CD4-positive, alpha-beta T cell treated with Interferon alpha-2 for 1 hour (primary cell): ENCODE data around the gene ZSCAN22.
"Not testable (repeated sequence)": the region's sequence is repeated elsewhere in the genome, so short reads cannot be mapped to it uniquely, and the experiment has no call there.

Experiments used
- DNase-seq, 2 donors: peaks; one replicate each; pipeline ENCODE4 v3.0.0-alpha.2; 2020 to 2022

ZSCAN22 gene

GRCh38 chr19:58318297-58318696 is 8.5 kb upstream of the ZSCAN22 start:
- no peak for DNase-seq

DNA sequence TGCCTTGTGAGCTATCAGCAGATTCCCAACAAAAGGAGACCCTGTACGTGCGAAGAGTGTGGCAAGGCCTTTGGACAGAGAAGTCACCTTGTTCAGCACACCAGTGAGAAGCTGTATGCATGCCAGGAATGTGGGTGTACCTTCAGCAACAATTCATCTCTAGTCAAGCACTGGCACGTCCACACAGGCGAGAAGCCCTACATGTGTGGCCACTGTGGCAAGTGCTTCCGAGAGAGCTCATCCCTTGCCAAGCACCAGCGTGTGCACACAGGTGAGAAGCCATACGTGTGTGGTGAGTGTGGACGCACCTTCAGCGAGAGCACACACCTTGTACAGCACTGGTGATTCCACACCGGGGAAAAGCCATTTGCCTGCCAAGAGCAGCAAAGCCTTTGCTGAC is 7.6 kb upstream of the ZSCAN22 start:
- DNase-seq, result no peak

DNA sequence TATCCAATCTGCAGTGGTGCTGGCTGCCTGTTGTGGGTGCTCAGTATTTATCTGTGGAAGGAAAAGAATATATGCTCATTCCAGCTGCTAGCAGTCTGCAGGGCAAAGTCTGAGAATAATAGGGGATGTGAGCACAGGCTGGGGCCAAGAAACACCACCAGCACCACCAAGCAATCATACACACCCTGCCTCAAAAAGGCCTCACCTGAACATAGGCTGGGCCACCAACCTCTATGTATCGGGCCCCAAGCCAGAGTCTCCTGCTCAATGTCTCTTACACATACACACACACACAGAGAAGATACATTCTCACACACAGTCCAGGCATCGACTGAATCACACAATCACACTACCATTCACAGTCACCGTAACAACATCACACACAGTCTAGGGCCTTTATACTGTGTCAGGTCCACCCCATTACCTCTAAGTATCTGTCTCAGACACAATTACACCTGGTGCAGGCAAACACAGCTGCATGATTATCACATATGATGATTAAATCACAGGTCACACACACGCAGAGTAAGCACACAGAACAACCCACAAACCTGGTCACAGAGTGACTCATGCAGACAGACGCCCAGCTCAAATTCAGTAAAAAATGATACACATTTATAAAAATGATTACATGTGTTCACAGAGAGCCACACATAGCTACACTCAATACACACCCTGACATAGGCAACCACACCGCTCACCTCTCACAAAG is 1.3 kb upstream of the ZSCAN22 start:
- DNase-seq, result no peak

- no peak for DNase-seq
These were observed 287 bp upstream of the ZSCAN22 start for GRCh38 chr19:58326501-58326913.

GRCh38 chr19:58328999-58329398 is 2.2 kb downstream of the ZSCAN22 start:
- DNase-seq, result peak in 1 of 2 donors; percentile 15

GRCh38 chr19:58330458-58330857 is 3.7 kb downstream of the ZSCAN22 start:
- DNase-seq, result no peak

GRCh38 chr19:58332697-58333096 is 5.9 kb downstream of the ZSCAN22 start:
- DNase-seq, result no peak

- DNase-seq, result no peak
These were observed 8.0 kb downstream of the ZSCAN22 start for GRCh38 chr19:58334691-58335249.

- no peak for DNase-seq
These were observed 8.8 kb downstream of the ZSCAN22 start for GRCh38 chr19:58335630-58336029.

DNA sequence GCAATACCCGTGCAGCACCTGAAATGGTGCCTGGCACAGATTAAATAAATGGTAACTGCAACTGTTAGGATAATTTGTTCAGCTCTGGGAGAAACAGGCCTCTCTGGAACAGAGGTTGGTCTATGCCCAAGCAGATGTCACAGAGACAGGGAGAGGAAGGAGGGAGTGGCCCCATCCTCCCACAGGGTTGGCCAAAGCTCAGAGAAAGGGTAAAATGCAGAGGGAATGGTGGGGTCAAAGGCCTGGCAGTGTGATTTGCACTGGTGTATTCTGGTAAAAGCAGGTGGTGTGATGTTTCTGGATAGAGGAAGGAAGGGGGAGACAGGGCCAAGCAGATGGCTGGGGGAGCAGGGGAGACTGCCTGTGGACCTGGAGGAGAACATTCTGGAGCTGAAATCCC is 9.4 kb downstream of the ZSCAN22 start:
- no peak for DNase-seq

DNA sequence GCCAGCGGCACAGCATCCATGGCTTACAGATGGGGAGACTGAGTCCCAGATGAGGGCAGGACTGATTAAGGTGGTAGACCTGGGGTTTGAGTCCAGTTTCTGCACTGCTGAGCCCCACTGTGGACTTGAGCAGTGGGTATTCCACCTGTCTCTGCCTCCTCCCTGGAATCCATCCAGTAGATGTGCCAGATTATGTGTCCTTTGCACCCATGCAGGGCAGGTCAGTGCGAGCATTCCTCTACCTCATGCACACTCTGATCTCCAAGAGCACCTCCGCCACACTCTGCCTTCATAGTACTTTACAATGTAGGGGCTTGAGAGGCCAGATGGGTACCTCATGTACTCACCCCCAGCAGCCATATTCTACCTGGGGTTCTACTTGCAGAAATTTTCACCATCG is 10.0 kb downstream of the ZSCAN22 start:
- DNase-seq, result no peak

GRCh38 chr19:58338336-58338735 is 11.5 kb downstream of the ZSCAN22 start:
- DNase-seq, result no peak

DNA sequence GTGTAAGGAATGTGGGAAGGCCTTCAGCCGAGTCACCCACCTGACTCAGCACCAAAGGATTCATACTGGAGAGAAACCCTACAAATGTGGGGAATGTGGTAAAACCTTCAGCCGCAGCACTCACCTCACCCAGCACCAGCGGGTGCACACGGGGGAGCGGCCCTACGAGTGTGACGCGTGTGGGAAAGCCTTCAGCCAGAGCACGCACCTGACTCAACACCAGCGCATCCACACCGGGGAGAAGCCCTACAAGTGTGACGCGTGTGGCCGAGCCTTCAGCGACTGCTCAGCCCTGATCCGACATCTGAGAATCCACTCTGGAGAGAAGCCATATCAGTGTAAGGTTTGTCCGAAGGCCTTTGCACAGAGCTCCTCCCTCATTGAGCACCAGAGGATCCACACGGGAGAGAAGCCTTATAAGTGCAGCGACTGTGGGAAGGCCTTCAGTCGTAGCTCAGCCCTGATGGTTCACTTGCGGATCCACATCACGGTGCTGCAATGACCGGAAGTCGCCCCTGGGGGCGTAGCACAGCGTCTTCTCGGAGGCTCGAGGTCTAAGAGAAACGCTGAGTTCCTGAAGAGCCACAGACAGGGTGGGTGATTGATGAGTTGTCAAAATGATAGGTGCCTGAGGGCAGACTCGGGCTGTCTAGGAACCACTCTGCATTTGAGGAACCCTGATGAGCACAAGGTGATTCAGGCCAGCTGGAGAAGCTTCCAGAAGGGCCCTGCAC is 12.2 kb downstream of the ZSCAN22 start:
- DNase-seq, result no peak

- no peak for DNase-seq
These were observed 18.8 kb downstream of the ZSCAN22 start for GRCh38 chr19:58345558-58345957.

GRCh38 chr19:58346961-58347929 is 20.5 kb downstream of the ZSCAN22 start:
- DNase-seq, result peak; percentile 68 to 76

DNA sequence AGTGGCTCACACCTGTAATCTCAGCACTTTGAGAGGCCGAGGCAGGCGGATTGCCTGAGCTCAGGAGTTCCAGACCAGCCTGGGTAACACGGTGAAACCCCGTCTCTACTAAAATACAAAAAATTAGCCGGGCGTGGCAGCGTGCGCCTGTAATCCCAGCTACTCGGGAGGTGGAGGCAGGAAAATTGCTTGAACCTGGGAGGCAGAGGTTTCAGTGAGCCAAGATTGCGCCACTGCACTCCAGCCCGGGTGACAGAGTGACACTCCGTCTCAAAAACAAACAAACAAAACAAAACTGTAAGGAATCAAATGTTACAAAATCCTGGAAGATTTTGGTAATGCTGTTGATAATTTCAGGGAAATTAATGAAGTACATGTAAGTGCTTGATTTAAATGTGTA is 21.3 kb downstream of the ZSCAN22 start:
- DNase-seq, result not testable (repeated sequence)

GRCh38 chr19:58349590-58349989 is 22.8 kb downstream of the ZSCAN22 start:
- DNase-seq, result no peak

GRCh38 chr19:58350001-58350861 is 23.4 kb downstream of the ZSCAN22 start:
- DNase-seq, result no peak

DNA sequence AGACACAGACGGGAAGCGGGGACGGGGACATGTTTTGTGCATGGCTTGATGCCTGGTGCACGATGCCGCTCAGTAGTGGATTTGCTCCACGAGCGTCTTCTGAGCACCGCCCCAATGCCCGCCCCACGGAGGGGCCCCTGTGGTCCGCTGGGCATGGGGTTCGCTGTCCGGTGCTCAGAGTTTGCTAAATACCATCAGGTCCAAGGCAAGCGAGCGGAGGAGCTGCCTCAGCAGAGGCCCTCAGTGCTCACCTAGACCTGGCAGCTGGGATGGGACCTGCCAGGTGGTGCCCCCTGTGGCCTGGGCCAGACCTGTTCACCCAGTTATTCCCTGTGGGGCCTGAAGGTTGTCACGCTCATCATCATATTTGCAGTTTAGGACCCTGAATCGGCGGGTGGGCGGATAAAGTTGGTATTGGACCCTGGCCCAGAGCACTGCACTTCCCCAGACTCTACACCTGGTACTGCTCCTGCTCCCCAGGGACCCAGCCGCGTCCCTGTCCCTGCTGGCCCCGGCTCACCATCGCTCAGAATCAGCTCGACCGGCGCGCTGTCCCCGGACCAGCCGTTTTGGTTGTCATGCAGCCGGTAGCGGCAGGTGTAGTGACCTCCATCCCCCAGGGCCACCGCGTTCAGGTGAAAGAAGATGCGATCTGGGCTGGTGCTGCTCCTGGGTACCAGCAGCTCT is 24.2 kb downstream of the ZSCAN22 start:
- no peak for DNase-seq

DNA sequence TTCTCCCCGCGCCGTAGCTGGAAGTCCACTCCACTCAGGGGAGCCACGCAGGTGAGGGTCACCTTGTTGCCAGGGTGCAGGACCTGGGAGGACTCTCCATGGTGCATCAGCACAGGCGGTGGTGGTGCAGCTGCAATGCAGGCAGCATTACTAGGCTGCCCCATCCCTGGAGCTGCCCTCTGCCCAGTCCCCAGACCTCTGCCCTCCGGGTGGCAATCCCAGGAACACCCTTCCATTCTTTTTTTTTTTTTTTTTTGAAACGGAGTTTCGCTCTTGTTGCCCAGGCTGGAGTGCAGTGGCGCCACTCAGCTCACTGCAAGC is 24.7 kb downstream of the ZSCAN22 start:
- no peak for DNase-seq

- DNase-seq, result no peak
These were observed 25.4 kb downstream of the ZSCAN22 start for GRCh38 chr19:58351990-58352755.
